Testis (tissue), 3 donors: Measurements from ENCODE around the gene CSTB. TPM values are rescaled to one million over a fixed set of nuclear protein-coding genes. Genes with fewer than 3 reads are reported as not detected.

ENCODE experiments used
- DNase-seq: peaks from one replicate; pipeline ENCODE4 v3.0.0-alpha.2; 2019
- H3K27ac ChIP-seq, 2 donors: fragments of 200-600 bp; sonication (generic); one replicate each; pipeline ENCODE4 v1.5.1; 2019
- H3K27me3 ChIP-seq: fragments of 200-600 bp; sonication (generic); one replicate; pipeline ENCODE4 v1.5.1; 2019
- H3K36me3 ChIP-seq: fragments of 200-600 bp; sonication (generic); one replicate; pipeline ENCODE4 v1.5.1; 2017; ENCODE audit warnings: low read depth; ENCODE audit errors: missing control alignments
- H3K4me1 ChIP-seq: fragments of 200-600 bp; sonication (generic); one replicate; pipeline ENCODE4 v1.5.1; 2019
- H3K4me3 ChIP-seq, 2 donors: fragments of 200-600 bp; sonication (generic); one replicate each; pipeline ENCODE4 v1.5.1; 2017 to 2019
- H3K9me3 ChIP-seq: fragments of 200-600 bp; sonication (generic); one replicate; pipeline ENCODE4 v1.5.1; 2017
- CTCF ChIP-seq, 3 experiments: fragments of 450-650 bp in 2 of 3; fragments of 200-600 bp in 1 of 3; sonication (generic) in 1 of 3; IDR thresholded peaks; one replicate each; pipeline ENCODE4 v1.5.1; 2016 to 2019; ENCODE audit warnings: antibody characterized with exemption in 3 of 3, mild to moderate bottlenecking in 2 of 3, moderate library complexity in 1 of 3
- POLR2A ChIP-seq: fragments of 450-650 bp; IDR thresholded peaks from one replicate; pipeline ENCODE4 v1.6.1; 2017; ENCODE audit warnings: antibody characterized with exemption, mild to moderate bottlenecking, moderate library complexity
- WGBS, 2 donors: methylation state at CpG; one replicate each; pipeline ENCODE4 v1.1.5; 2018; 5-methylcytosine and 5-hydroxymethylcytosine counted together
- intact Hi-C: fragments of 100-400 bp; cut with DNase I; formaldehyde crosslinking; loops from one replicate; pipeline ENCODE4 v1.15.1; 2023; ENCODE audit warnings: low total_unique reads
- polyA plus RNA-seq: library from polyadenylated mRNA; stranded (reverse); fragments of 350-450 nt; fragmentation: Illumina TruSeq; extraction: RNeasy Lipid Tissue Mini Kit (QIAGEN cat#74804); gene quantifications from one replicate; pipeline ENCODE4 v1.2.3, GENCODE V29; 2014; ENCODE audit warnings: low read depth, low replicate concordance; ENCODE audit not compliant: insufficient read depth
- total RNA-seq, 2 donors: library from RNA; depleted of rRNA; stranded (reverse); fragments of >200 nt; gene quantifications; one replicate each; pipeline ENCODE4 v1.2.3, GENCODE V29; 2016

The CSTB gene
- total and polyA plus RNA-seq, 3 donors from 2014 or later, result 23.9 to 49.5 (median 31.0) TPM

GRCh38 chr21:43781846-43782245 is 5.7 kb upstream of the CSTB start:
- WGBS, 2 donors, result 77 to 81% methylated on average over 6 of the region's 6 CpGs
- H3K4me1 ChIP-seq, result peaks cover 5% of the 10 kb centered on the region
- no peak overlapping the region for H3K27ac ChIP-seq
- H3K9me3 ChIP-seq, result no peaks in the 10 kb centered on the region
- no peaks in the 10 kb centered on the region for H3K27me3 ChIP-seq
- H3K36me3 ChIP-seq, result no peaks in the 10 kb centered on the region
- no peak for TF ChIP-seq POLR2A
- TF ChIP-seq CTCF (IDR thresholded peaks at IDR 0.05), result no peak
- intact Hi-C loops, result no loop called here
- no peak overlapping the region for H3K4me3 ChIP-seq
- no peak for DNase-seq

DNA sequence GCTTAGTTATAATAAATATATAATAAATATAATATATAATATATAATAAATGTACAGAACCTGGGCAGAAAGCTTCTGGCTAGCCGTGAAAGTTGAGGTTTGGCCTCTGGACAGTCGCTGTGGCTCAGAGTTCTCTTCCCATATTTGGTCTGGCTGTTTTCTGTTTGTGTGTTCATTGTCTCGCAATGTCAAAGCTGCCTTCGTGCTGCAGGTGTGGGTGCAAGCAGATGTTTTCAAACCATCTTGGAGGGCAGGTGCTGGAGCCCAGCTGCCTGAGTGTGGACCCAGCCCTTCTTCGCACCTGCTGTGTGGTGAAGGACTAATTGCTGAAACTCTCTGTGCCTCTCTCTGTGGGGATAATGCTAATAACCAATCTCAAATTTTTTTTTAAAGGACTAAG is 3.6 kb upstream of the CSTB start:
- no peaks in the 10 kb centered on the region for H3K27me3 ChIP-seq
- H3K9me3 ChIP-seq, result no peaks in the 10 kb centered on the region
- TF ChIP-seq CTCF (IDR thresholded peaks at IDR 0.05), result no peak
- no peak for TF ChIP-seq POLR2A
- H3K27ac ChIP-seq, result peak overlapping the region in 1 of 2 donors; percentile 33
- 78 to 83% methylated on average over 5 of the region's 5 CpGs for WGBS, 2 donors
- peaks cover 6% of the 10 kb centered on the region for H3K4me1 ChIP-seq
- DNase-seq, result no peak
- intact Hi-C loops, result no loop called here
- H3K36me3 ChIP-seq, result no peaks in the 10 kb centered on the region
- no peak overlapping the region for H3K4me3 ChIP-seq

DNA sequence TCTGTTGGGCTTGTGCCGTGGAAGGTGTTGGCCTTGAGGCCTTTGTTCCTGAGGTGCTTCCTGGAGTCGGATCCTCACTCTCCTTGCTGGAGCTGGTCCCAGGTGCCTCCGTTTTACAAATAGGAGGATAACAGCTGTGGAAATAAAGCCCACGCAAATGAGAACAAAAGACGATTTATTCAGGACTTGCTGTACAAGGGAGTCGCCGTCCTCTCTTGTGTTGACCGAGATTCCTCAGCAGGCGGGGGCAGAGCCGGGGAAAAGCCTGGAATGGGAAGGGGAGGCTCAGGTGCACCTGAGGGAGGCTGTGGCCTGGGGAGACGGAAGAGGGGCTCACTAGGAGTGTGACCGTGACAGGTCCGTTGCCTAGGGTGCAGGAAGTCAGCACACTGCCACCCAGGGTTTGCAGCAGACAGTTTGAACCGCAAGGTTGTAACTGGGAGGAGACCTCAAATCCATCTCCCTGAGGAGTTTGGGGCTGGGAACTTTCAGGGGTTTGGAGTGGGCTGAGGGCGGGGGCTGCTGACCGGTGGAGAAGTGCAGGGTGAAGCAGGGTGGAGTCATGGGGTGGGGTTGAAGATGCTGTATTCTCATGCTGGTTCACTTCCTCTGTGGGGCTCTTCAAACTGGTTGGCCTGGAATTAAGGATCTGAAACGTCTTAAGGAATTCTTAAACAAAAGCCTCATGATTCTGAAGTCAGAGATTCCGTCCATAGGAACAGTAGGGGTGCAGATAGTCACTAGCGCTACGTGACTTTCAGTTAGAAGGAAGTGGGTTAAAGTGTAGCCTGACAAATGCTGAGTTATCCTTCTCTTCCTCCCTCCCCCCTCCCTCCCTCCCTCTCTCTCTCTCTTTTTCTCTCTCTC is 2.6 kb upstream of the CSTB start:
- no peak overlapping the region for H3K4me3 ChIP-seq
- H3K27ac ChIP-seq, result peak overlapping the region; percentile 33 to 53
- no peaks in the 10 kb centered on the region for H3K27me3 ChIP-seq
- intact Hi-C loops, result no loop called here
- DNase-seq, result peak; percentile 72
- peaks cover 12% of the 10 kb centered on the region for H3K4me1 ChIP-seq
- WGBS, 2 donors, result 40 to 52% methylated on average over 20 of the region's 20 CpGs
- TF ChIP-seq POLR2A, result no peak
- no peak for TF ChIP-seq CTCF (IDR thresholded peaks at IDR 0.05)
- no peaks in the 10 kb centered on the region for H3K36me3 ChIP-seq
- no peaks in the 10 kb centered on the region for H3K9me3 ChIP-seq

DNA sequence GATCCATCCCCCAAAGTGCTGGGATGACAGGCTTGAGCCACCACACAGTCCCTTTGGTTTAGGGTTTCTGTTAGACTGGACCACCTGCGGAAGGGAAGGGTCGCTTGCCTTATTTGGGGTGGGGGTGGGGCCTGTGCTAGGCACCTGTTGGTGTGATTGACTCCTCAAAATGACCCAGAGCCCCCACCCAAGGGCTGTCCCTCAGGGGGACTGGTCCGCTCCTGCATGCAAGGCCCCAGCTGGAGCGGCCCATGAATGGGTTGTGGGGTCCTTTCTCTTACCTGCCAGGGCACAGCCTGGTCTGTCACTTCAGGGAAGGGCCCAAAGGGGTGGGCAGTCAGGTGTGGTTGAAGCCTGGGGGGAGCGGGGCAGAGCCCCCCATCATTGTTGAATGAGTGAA is 1.8 kb upstream of the CSTB start:
- Histone ChIP-seq H3K4me3 (no peak overlapping the region), H3K4me1 (peaks cover 12% of the 10 kb centered on the region), H3K9me3 (no peaks in the 10 kb centered on the region), H3K27me3 (no peaks in the 10 kb centered on the region), H3K36me3 (no peaks in the 10 kb centered on the region), H3K27ac (peak overlapping the region; percentile 53 to 64)
- TF ChIP-seq POLR2A, result no peak
- no peak for TF ChIP-seq CTCF (IDR thresholded peaks at IDR 0.05)
- WGBS, 2 donors, result 87 to 100% methylated on average over 3 to 5 of the region's 5 CpGs
- intact Hi-C loops, result no loop called here
- DNase-seq, result no peak

DNA sequence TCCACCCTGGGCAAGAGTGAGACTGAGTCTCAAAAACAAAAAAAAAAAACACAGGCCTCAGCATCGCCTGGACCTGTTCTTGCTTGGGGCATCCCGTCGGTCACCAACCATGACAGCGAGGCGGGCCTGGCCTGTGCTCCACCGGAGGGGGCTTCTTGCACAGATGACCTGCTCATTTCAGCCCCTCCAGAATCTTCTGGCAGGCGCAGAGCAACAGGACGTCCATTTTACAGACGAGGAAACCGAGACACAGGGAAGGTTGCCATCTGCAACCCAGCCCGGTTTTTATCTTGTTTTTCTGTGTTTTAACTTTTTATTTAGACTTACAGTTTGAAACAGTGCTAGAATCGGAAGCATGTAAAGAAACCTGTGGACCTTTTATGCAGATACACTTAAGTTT is 918 bp downstream of the CSTB start:
- TF ChIP-seq POLR2A (no peak), CTCF (IDR thresholded peaks at IDR 0.05) (no peak)
- Histone ChIP-seq H3K27ac (peak overlapping the region in 1 of 2 donors; percentile 90), H3K9me3 (no peaks in the 10 kb centered on the region), H3K4me3 (peak overlapping the region; percentile 86 to 97), H3K4me1 (peaks cover 12% of the 10 kb centered on the region), H3K36me3 (no peaks in the 10 kb centered on the region), H3K27me3 (no peaks in the 10 kb centered on the region)
- WGBS, 2 donors, result 49 to 62% methylated on average over 12 of the region's 12 CpGs
- intact Hi-C loops, result no loop called here
- no peak for DNase-seq
